Measurements from ENCODE around the gene LTF. TPM values are rescaled to one million over a fixed set of nuclear protein-coding genes. Genes with fewer than 3 reads are reported as not detected.

Gene LTF
- total RNA-seq, 1 experiment from 2014 or later = not detected

DNA sequence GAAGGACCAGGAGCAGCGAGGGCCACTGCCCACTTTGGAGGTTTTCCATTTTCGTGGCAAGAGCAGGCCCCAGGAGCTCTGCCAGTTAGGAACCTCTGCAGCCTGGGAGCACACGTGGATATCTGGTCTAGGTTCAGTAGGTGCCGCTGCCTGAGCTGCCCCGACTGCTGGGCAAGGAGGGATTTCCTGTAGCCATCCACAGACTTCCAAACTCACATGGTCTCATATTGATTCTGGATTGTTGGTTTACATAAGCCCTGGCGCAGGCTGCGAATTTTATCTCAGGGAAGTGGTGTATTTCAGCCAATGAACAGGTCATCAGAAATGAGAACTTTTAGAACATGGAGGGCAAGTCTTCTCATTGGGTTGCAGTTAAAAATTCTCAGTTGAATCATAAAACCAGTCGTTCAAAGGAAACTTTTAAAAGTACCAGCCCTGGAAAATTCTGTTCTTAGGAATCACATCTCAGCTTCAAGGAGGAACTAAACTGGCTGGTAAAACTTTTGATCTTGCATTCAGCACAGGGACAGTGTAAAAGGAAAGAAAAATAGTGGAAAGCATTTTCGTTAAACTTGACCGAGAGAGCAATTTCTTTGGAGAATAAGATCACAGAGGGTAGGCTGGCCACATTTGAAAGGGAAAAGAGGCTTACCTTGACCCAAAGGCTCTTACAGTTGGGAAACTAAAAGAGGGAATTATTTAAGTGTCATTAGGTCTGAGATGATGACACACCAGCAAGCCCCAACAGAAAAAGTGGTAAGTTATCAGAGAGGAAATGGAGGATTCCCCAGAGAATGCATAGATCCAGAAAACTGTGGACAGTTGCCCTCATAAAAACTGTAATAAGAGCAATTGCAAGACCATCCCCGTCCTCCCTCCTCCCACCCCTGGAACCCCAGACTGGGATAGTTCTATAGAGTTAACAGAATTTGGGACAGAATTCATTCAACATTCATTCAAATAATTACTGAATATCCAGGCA lies 26.7 kb upstream of the LTF start:
- peak; percentile 37 for DNase-seq (ENCODE audit: low spot score)

DNA sequence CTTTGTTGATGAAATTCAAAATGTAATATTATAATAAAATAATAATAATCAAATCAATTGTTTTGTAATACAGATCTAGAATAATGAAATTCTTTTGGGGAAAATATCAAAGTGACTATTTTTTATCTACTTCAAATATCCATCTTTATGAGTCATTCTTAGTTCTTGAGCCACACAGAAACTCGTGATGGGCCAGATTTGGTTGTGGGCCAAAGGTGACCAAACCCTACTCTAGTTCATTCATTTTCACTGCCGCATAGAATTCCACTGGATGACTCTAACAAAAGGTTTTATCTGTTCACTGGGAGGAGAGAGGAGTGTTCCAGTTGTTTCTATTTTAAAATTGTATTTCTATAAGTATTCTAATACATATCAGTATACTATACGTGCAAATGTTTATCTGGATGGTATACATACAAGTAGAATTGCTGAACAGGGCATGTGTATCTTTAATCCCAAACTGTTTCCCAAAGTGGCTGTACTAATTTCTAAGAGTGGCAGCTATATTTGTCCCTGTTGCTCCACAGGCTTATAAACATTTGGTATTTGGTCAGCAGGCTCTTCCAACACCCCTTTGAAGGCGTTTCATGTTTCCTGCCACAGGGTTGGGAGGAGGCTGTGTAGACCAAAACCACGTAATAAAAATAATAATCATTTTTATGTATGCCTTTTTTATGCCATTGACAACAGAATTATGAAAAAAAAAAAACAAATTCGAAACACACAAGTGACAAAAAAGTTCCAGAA lies 25.8 kb upstream of the LTF start:
- no peak for DNase-seq (ENCODE audit: low spot score)

DNA sequence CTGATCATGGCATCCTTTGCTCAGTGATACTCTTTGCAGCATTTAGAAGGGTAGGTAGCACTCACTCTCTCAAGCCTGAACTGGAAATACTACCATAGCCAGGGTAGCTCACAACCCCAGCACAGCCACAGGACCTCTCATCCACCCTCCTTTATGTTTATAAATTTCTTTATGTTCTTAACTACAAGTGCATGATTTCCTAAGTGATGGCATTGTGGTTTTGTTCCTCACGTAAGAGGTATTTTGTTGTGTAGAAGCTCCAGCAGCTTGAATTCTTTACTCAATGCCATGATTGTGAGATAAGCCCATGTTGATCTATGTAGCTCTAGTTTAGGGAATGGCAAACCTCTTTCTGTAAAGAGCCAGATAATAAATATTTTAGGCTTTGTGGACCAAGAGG lies 25.2 kb upstream of the LTF start:
- peak; percentile 57 for DNase-seq (ENCODE audit: low spot score)

DNA sequence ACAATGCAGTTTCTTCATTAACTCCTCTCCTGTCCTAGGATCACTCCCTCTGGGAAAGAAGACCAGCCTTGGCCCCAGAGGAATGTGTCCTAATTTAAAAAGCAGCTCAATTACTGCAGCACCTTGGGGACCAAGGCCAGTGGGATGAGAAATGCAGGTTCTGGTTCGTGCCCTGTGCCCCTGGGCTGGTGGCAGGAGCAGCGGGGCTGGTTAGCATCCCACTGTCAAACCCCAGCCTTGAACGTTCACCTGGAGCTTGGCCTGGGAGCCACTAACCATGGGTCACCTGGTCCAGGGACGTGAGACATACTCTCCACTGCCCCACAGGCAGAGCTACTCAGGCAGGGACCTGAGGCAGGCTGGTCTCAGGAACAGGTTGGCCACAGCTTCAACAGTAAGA lies 24.7 kb upstream of the LTF start:
- DNase-seq (ENCODE audit: low spot score) = no peak

DNA sequence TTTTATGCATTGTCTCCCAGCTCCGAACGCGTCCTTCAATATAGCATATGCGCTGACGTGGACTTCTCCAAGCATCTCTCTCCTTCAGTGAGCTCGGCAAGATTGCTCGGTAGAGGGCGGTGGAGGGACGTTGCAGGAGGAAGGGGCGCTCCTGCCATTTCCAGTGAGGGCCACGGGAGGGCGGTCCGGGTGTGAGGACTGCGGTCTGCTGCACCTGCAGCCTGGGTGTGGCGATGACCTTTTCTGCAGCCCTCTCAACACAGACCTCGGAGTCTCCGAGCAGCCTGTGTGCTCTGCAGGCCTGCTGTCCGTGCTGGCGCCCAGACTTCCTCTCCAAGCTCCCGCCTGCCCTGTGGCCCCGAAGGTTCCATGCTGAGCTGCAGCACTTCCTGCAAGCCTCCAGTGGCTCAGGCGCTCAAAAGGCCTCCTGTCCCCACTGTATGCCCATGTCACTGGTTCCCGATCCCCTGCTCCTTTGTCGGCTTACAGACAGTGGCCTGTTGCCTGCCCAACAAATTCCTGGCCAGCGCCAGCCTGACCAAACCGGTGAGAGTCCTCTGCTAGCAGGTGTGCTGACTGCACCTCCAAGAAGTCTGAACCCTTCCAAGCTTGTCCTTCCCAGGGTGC lies 24.1 kb upstream of the LTF start:
- peak; percentile 66 for DNase-seq (ENCODE audit: low spot score)

DNA sequence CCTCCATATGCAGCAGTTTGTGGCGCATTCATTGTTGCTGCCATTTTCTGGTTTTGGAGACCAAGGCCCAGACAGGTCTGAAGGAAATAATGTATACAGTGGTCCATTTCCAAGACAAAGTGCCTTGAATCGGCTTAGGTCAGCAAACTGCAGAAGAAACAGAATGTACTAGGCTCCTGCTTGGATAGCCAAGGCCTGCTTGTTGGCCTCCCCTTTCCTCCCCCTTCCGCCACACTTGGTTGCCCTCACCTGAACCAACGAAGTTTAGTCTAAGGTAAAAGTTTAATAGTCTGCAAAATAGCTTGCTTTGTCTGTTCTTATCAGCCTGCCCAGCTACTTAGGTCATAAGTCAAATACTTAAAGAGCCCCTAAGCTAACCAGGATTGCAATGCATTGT lies 21.1 kb upstream of the LTF start:
- DNase-seq (ENCODE audit: low spot score) = no peak

DNA sequence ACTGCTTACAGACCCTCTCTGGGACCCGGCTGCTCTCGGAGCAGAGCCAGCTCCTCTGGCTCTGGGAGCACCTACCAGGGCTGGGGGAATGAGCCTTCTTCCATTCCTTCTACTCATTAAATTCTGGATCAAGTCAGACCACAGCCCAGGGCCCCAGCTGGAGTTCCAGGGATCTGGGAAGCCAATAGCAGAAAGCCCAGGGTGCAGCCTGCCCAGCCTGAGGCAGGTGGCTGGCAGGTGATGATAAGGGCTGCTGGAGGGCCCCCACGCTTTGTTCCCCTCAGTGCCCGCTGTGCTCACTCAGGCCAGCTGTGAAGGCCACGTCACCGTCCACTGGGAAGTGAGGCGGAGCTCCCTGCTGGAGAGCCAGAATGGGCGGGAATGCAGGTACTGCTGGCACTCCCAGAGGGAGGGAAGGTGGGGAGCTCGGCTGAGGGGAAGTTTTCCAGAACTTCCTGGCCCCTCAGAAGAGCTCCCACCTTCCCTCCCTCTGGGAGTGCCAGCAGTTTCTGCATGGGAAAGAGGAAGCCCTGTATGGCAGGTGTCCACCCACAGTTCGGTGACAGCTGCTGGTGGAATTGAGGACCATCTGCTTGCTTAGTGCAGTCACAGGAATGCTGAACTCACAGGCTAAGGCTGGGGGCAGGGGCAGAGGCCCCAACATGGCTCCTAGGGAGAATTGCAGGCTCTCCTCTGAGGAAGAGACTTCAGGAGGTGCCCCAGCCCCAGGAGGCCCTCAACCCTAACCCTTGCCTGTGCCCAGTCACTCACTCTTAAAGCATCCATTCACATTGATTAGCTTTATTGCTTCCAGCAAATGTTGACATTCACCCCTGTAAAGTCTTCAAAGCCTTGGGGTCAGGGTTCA lies 20.4 kb upstream of the LTF start:
- no peak for DNase-seq (ENCODE audit: low spot score)

DNA sequence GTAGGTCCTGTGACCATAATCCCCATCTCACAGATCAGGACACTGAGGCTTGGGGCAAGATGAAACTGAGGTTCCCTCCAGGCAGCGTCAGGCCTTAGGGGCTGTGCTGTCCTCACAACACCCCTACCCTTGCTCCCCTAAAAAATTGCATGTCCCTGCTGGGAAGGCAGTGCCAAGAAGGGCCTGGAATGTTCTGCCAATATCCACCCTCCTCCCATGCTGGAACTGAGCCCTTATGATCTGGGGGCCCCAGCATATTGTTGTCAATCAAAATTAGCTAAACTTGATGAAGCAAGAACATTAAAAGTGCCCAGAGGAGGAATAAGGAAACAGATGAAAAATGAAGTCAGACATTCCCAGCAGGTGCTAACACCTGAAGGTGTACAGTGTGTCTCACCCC lies 19.7 kb upstream of the LTF start:
- DNase-seq (ENCODE audit: low spot score) = no peak

DNA sequence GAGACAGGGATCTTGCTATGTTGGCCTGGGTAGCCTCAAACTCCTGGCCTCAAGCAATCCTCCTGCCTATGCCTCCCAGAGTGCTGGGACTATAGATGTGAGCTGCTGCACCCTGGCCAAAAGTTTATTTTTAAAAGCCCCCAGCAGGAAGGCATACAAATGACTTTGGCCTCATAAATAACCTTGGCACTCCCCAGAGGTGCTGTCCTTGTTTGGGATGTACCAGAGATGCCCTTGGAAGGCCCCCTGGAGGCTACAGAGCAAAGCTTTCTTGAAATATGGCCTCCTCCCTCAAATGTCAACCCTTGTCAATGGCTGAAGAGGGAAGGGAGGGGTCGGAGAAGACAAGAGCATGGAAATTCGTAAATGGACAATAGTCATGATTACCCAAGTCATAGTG lies 19.1 kb upstream of the LTF start:
- DNase-seq (ENCODE audit: low spot score) = no peak

DNA sequence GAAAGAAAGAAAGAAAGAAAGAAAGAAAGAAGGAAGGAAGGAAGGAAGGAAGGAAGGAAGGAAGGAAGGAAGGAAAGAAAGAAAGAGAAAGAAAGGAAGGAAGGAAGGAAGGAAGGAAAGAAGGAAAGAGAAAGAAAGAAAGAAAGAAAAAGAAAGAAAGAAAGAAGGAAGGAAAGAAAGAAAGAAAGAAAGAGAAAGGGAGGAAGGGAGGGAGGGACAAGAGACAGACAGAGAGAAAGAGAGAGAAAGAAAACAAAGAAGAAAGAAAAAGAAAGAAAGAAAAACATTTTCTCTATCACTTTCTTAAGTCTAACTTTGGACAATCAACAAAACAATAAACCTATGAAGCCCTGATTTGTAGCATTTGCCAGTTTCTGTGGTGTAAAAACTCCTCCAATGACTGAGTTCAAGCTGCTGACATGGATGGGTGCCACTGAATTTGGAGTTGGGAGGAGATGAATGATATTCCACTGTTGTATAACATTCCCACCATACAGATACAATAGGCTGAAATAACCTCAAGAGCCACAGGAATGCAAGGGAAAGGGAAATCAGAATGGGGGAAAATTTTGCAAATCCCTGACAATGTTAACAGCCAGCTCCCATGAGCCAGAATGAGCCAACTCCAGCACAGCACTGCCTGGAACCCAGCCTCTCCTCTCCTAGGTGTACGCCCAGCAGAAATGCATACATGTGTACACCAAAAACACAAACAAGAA lies 18.1 kb upstream of the LTF start:
- peak; percentile 41 for DNase-seq (ENCODE audit: low spot score)

DNA sequence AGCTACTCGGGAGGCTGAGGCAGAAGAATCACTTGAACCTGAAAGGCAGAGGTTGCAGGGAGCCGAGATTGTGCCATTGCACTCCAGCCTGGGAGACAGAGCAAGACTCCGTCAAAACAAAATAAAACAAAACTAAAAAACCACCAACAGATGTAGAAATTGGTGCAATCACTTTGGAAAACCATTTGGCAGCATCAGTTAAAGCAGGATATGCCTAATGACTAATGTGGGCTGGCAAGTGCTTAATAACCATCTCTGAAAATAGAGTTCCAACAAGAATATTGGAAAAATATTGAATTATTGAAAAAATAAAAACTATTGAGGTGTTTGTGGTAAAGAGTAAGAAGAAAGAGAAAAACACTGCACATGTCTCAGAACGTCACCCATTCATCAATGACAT lies 16.9 kb upstream of the LTF start:
- DNase-seq (ENCODE audit: low spot score) = no peak

DNA sequence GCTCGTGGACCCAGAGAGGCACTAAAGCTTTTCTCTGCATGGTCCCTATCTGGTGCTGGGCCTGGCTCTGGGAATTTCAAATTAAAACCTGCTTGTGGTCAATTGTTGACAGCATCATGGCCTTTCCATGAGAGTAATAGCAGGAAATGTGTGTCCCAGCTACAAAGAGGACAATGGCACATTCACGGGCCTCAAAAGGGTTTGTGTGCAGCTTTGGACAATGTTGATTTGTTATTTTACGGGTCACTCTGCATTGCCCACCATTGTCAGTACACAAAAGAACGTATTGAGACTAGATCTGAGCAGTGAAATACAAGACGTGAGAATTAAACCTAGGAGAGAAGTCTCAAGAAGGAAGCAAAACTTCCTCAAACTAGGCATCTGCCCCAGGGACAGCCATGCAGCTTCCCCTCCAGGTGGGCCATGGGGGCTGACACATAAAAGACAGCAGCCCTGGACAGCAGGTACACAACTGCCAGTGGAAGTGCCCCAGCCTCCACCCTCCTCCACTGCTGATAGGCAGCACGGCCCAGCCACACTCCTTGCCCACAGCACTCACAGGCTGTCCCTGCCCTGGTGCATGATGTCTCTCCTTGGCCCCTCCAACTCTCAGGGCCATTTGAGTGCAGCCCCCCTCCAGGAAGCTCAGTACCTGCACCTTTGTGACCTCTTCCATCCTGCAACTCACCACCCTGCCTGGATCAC lies 15.9 kb upstream of the LTF start:
- DNase-seq (ENCODE audit: low spot score) = no peak

DNA sequence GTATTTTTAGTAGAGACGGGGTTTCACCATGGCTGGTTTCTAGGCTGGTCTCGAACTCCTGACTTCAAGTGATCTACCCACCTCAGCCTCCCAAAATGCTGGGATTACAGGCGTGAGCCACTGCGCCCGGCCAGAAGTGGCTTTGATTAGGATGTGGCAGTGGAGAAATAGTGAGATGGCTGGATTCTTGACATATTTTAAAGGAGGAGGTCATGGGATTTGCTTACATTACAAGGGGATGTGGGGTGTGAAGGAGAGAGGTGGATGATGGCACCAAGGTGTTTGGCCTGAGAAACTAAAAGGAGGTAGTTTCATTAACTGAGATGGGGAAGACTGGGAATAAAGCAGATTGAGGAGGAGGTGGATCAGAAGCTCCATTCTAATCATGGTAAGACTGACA lies 15.0 kb upstream of the LTF start:
- no peak for DNase-seq (ENCODE audit: low spot score)

DNA sequence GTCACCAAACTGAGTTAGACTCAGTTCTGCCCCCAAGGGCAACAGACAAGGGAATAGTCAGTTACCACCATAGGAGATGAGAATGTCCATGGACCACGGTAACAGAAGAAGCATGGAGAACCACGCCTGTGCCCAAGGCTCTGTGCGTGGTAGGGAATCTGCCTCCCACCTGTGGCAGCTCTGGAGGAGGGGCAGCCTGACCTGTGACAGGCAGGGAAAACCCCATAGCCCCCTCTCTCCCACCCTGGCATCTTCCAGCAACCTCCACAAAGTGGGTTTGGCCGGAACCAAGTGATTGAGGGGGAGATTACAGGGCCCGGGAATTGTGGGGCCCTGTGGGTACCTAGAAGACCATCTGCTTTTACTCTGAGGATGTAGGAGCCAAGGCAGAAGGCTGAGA lies 14.3 kb upstream of the LTF start:
- no peak for DNase-seq (ENCODE audit: low spot score)

DNA sequence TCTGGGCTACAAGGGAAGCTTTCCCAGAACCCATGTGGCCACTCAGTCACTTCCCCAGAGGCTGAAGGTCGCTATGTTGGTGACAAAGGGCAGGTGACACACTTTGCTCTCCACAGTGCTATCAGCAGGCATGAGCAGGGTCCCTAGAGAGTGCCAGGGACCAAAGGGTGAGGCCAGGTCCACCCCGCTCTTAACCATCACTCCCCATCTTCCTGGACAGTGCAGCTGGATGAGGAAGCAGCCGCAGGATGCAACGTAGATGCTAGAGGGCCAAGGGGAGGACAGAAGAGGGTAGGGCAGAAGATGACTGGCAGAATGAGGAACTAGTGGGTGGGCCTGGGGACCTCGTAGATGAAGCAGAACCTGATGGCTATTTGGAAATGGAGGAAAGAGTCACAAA lies 13.6 kb upstream of the LTF start:
- DNase-seq (ENCODE audit: low spot score) = no peak

DNA sequence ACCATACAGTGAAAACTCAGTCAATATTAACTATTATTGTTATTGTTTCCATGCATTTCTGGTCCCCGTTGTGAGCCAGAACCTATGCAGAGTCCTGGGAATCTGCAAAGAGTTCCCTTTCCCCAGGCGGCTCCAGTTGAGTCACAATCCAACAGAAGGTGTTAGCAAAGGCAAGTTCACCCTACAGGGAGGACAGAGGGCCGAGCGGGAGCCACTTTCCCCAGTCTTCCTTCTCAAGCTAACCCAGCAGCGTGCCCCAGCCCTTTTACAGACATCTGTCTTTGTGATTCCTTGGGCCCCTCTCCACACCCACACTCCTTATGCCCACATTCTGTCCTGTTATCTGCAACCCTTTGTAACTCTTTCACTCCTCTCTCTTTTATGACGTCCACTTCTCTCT lies 13.1 kb upstream of the LTF start:
- no peak for DNase-seq (ENCODE audit: low spot score)

DNA sequence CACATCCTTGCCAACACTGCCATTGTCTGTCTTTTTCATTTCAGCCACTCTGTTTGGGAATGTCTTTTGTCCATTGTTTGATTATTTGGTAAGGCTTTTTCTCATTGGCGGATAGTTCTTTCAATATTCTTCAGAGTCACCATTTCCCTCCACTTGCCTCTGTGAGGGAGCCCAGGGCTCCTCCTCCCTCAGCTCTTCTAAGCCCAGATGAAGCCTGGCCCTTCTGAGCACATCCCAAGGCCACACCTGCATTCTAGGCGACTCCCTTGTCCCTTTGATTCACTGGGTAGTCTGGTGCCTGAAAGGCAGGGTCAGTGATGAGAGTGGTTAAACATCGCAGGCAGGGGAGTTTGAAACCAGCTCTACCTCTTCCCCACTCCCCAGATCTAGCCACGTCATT lies 12.4 kb upstream of the LTF start:
- DNase-seq (ENCODE audit: low spot score) = no peak

DNA sequence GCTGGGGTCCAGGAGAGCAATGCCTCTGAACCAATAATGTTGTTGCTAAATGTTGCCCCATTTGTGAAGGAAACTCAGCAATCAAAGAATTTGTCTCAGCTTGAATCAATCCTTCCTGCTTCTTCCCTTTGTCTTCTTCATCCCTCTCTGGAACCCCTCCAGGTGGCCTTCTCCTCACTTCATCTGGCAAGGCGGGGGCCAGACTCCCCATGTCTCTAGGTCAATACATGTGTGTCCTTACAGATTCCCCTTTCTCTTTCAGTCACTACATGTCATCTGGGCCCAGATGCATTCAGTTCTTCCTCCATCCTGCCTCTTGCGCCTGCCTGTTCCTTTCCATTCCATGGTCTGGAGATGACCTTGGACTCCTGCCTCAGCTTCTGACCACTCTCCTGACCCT lies 8.0 kb upstream of the LTF start:
- no peak for DNase-seq (ENCODE audit: low spot score)

DNA sequence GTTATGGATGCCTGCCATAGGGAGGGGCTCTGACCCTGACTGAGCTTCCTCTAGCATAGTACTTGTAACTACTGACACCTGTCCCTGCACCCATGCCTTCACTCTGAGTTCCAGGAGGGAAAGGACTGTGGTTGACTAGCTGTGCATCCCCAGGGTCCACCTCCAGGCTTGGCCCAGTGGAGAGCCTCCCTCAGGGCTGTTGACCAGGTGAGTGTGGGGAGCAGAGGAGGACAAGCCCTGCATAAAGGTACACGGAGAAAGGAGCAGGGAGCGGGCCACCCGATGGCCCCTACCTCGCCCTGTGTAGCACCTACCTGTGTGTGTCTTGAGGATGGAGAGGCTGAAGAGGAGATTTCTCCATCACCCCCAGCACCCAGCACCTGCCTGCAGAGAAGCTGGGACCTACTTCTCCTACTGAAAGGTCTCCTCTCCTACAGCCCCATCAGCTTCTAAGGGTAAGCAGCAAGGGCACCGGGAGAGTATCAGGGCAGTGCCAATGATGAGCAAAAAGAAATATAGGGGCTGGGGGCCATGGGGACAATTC lies 6.7 kb upstream of the LTF start:
- DNase-seq (ENCODE audit: low spot score) = no peak

DNA sequence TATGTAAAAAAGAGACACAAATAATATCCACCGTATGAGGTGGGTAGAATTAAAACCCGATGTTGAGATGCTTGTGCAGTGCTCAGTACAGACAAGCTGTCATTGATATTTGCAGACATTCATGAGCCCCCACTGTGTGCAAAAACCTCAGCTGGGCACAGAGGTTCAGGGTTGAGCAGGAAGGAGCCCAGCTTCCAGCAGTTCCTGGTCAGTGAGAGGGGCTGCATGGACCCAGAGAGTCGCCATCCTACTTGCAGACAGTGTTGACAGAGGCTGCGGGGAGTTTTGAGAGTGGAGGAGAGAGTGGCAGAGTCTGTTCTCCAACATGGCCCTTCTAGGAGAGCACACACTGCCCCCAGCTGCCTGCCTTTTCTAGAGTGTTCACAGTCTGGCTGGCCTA lies 6.1 kb upstream of the LTF start:
- DNase-seq (ENCODE audit: low spot score) = no peak

All from H4 (cell line).